Esophagus squamous epithelium (tissue), 4 donors: ENCODE measurements around the gene C1QTNF7.

Source experiments
- POLR2A ChIP-seq, 4 donors: fragments of 450-650 bp; IDR thresholded peaks; one replicate each; pipeline ENCODE4 v1.6.1; 2017; ENCODE audit warnings: antibody characterized with exemption in 4 of 4, mild to moderate bottlenecking in 4 of 4, moderate library complexity in 3 of 4
- TF ChIP-seq, protein P1 (sequence below), 6 experiments: fragments of 450-650 bp in 4 of 6; fragments of 200-600 bp in 2 of 6; sonication (generic) in 2 of 6; IDR thresholded peaks; one replicate each; pipeline ENCODE4 v1.5.1; 2016 to 2019; ENCODE audit warnings: antibody characterized with exemption in 6 of 6, mild to moderate bottlenecking in 4 of 6, moderate library complexity in 4 of 6

DNA sequence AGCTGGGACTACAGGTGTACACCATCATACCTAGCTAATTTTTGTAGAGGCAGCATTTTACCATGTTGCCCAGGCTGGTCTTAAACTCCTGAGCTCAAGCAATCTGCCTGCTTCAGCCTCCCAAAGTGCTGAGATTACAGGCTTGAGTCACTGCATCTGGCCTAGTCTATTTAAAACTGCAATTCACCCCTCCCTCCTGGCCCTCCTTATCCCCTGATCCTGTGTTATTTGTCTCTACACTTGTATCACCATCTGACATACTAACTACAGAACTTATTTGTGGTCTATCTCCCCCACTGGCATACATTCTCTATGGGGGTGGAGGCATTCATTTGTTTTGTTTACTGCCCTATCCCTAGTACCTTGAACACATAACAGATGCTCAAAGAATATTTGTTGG, 65.6 kb downstream of the C1QTNF7 start:
- TF ChIP-seq POLR2A (IDR thresholded peaks at IDR 0.05): no peak
- TF ChIP-seq, protein P1, sequence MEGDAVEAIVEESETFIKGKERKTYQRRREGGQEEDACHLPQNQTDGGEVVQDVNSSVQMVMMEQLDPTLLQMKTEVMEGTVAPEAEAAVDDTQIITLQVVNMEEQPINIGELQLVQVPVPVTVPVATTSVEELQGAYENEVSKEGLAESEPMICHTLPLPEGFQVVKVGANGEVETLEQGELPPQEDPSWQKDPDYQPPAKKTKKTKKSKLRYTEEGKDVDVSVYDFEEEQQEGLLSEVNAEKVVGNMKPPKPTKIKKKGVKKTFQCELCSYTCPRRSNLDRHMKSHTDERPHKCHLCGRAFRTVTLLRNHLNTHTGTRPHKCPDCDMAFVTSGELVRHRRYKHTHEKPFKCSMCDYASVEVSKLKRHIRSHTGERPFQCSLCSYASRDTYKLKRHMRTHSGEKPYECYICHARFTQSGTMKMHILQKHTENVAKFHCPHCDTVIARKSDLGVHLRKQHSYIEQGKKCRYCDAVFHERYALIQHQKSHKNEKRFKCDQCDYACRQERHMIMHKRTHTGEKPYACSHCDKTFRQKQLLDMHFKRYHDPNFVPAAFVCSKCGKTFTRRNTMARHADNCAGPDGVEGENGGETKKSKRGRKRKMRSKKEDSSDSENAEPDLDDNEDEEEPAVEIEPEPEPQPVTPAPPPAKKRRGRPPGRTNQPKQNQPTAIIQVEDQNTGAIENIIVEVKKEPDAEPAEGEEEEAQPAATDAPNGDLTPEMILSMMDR (IDR thresholded peaks at IDR 0.05): no peak
